HEK293T (cell line): ENCODE measurements around the gene NPLOC4.
"Not testable (repeated sequence)": the region's sequence is repeated elsewhere in the genome, so short reads cannot be mapped to it uniquely, and the experiment has no call there.

Experiments used
- ARNT ChIP-seq: fragments of 450-650 bp; IDR thresholded peaks from 2 replicates; pipeline ENCODE4 v1.6.1; 2017; ENCODE audit warnings: mild to moderate bottlenecking
- BHLHE40 ChIP-seq: fragments of 450-650 bp; IDR thresholded peaks from 2 replicates; pipeline ENCODE4 v1.6.1; 2016; ENCODE audit warnings: mild to moderate bottlenecking, moderate library complexity, borderline replicate concordance
- CTBP1 ChIP-seq: fragments of 450-650 bp; IDR thresholded peaks from 2 replicates; pipeline ENCODE4 v1.6.1; 2016; ENCODE audit warnings: borderline replicate concordance
- ELF4 ChIP-seq: fragments of 450-650 bp; IDR thresholded peaks from 2 replicates; pipeline ENCODE4 v1.6.1; 2017; ENCODE audit warnings: antibody characterized with exemption
- FOXK2 ChIP-seq: fragments of 450-650 bp; IDR thresholded peaks from 2 replicates; pipeline ENCODE4 v1.6.1; 2016; ENCODE audit warnings: mild to moderate bottlenecking
- FOXM1 ChIP-seq: fragments of 450-650 bp; IDR thresholded peaks from 2 replicates; pipeline ENCODE4 v1.6.1; 2017; ENCODE audit warnings: mild to moderate bottlenecking, borderline replicate concordance
- HDGF ChIP-seq: fragments of 450-650 bp; IDR thresholded peaks from 2 replicates; pipeline ENCODE4 v1.6.1; 2017; ENCODE audit warnings: antibody characterized with exemption, borderline replicate concordance
- LEF1 ChIP-seq: fragments of 450-650 bp; IDR thresholded peaks from 2 replicates; pipeline ENCODE4 v1.6.1; 2017; ENCODE audit warnings: mild to moderate bottlenecking, borderline replicate concordance
- NFRKB ChIP-seq: fragments of 450-650 bp; IDR thresholded peaks from 2 replicates; pipeline ENCODE4 v1.6.1; 2016; ENCODE audit warnings: mild to moderate bottlenecking, moderate library complexity
- SP1 ChIP-seq: fragments of 450-650 bp; IDR thresholded peaks from 2 replicates; pipeline ENCODE4 v1.6.1; 2017
- SUZ12 ChIP-seq: fragments of 450-650 bp; IDR thresholded peaks from 2 replicates; pipeline ENCODE4 v1.6.1; 2016; ENCODE audit warnings: mild to moderate bottlenecking
- TARDBP ChIP-seq: fragments of 450-650 bp; IDR thresholded peaks from 2 replicates; pipeline ENCODE4 v1.6.1; 2016
- ZNF384 ChIP-seq: fragments of 450-650 bp; IDR thresholded peaks from 2 replicates; pipeline ENCODE4 v1.6.1; 2016
- TF ChIP-seq, protein P1 (sequence below): fragments of 450-650 bp; IDR thresholded peaks from 2 replicates; pipeline ENCODE4 v1.6.1; 2016

DNA sequence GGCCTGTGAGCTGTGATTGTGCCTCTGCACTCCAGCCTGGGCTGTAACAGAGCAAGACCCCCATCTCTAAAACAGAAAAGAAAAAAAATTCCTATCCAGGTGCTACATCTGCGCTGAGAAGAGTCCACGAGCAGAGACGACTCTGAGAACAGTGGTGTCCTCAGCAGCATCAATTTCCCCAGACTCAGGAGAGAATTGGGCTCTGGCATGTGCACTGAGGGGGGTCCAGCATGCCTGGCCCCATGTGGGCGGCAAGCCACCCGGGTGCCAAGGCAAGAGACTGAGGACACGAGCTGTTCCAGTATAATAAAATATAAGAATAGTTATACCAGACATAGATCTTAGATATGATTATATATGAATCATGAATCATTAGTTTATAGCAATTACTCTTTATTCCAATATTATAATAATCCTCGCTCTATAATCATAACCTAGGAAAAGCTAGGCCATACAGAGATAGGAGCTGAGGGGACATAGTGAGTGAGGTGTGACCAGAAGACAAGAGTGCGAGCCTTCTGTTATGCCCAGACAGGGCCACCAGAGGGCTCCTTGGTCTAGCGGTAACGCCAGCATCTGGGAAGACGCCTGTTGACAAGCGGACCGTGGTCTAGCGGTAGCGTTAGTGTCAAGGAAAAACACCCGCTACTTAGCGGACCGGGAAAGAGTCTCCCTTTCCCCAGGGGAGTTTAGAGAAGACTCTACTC lies 38.8 kb upstream of the NPLOC4 start:
- TF ChIP-seq SUZ12, SP1, CTBP1, HDGF, BHLHE40, ZNF384, FOXM1, FOXK2, NFRKB, ARNT, ELF4, LEF1, TARDBP: not testable (repeated sequence)
- TF ChIP-seq, protein P1, sequence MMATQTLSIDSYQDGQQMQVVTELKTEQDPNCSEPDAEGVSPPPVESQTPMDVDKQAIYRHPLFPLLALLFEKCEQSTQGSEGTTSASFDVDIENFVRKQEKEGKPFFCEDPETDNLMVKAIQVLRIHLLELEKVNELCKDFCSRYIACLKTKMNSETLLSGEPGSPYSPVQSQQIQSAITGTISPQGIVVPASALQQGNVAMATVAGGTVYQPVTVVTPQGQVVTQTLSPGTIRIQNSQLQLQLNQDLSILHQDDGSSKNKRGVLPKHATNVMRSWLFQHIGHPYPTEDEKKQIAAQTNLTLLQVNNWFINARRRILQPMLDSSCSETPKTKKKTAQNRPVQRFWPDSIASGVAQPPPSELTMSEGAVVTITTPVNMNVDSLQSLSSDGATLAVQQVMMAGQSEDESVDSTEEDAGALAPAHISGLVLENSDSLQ = not testable (repeated sequence)
